Measurements from ENCODE around the gene KIAA1755. TPM values are rescaled to one million over a fixed set of nuclear protein-coding genes. Genes with fewer than 3 reads are reported as not detected.

The KIAA1755 gene
- total and polyA plus RNA-seq, 2 of the 4 experiments (the other 2 are of a cell fraction) = 2.5 to 5.1 TPM

- H4K91ac ChIP-seq (ENCODE audit: insufficient read depth, low read depth, low read length) = peak overlapping the region; percentile 40; the same call in 1 of the 2 replicates
- in situ Hi-C loops (cut with MboI; ENCODE audit: low sequenced_read_pairs) = no loop called here
- H2BK20ac ChIP-seq (ENCODE audit: low read depth, low read length) = peak overlapping the region; percentile 52; the same call in 1 of the 2 replicates
- no peaks in the 10 kb centered on the region for H3K79me1 ChIP-seq (ENCODE audit: low read depth in 1 of 2, low read length in 2 of 2)
- peaks cover 17% of the 10 kb centered on the region for H3K4me1 ChIP-seq (ENCODE audit: control insufficient read depth, insufficient read depth, low read length)
- CTCF ChIA-PET = interaction anchor here (0.5 to 1.4 kb wide), 10 partner anchors 9 to 234 kb away, joined by 3 to 7 read pairs (median 3); no protein-coding TSS in a partner anchor
- DNase-seq = peak; percentile 95
- peaks cover 7% of the 10 kb centered on the region for H3K9me1 ChIP-seq (ENCODE audit: insufficient read depth, low read length)
- H2BK5ac ChIP-seq (ENCODE audit: low read depth, low read length, poor library complexity, severe bottlenecking) = no peak overlapping the region
- POLR2A ChIA-PET (ENCODE audit: unreplicated experiment) = no interaction called here
- H2BK120ac ChIP-seq (ENCODE audit: low read depth, low read length) = peak overlapping the region; percentile 12; the same call in 1 of the 2 replicates
- H3K14ac ChIP-seq (replicated peaks; ENCODE audit: low read depth, low read length) = no peak overlapping the region
- H3K9ac ChIP-seq (ENCODE audit: low read depth, low read length) = no peak overlapping the region
- H3K56ac ChIP-seq (ENCODE audit: extremely low read depth, insufficient read depth, low read length) = no peak overlapping the region
- H3K9me3 ChIP-seq (ENCODE audit: control insufficient read depth, insufficient read depth, low read length) = no peaks in the 10 kb centered on the region
- H3K4me2 ChIP-seq (ENCODE audit: low read depth, low read length) = peak overlapping the region; percentile 49
- no peak overlapping the region for H3K27ac ChIP-seq (ENCODE audit: insufficient read depth, low read length)
- peak overlapping the region; percentile 7; the same call in 1 of the 2 replicates for H3K4ac ChIP-seq (ENCODE audit: low read depth, low read length)
- peak overlapping the region; percentile 46 for H2AK9ac ChIP-seq (replicated peaks; ENCODE audit: low read depth, low read length, poor library complexity)
- ATAC-seq (ENCODE audit: low read depth) = peak; percentile 86
- 25% methylated on average over 9 of the region's 21 CpGs; no CpG with 5 or more reads in 1 of the 2 experiments for WGBS, 2 experiments (ENCODE audit: extremely low coverage in 2 of 2, insufficient read length in 1 of 2)
- H2AFZ ChIP-seq (replicated peaks; ENCODE audit: low read length, poor library complexity) = peak overlapping the region; percentile 19
- dilution Hi-C loops (cut with HindIII; ENCODE audit: low sequenced_read_pairs, unreplicated experiment) = no loop called here
- BruUV-seq (replicated peaks) = no TSS peak
- H3K4me3 ChIP-seq (ENCODE audit: insufficient read depth, low read depth, low read length) = no peak overlapping the region
- peak overlapping the region; percentile 76 for H2AK5ac ChIP-seq (ENCODE audit: low read depth, low read length)
- no peaks in the 10 kb centered on the region for H3K36me3 ChIP-seq (ENCODE audit: control insufficient read depth, insufficient read depth, low read length)
- H3K27me3 ChIP-seq (ENCODE audit: control insufficient read depth, insufficient read depth, low read length) = peaks cover 4% of the 10 kb centered on the region
- H4K8ac ChIP-seq (ENCODE audit: low read depth in 2 of 2, low read length in 2 of 2) = no peak overlapping the region
- H4K20me1 ChIP-seq (ENCODE audit: insufficient read depth, low read length) = peaks cover 4% of the 10 kb centered on the region; the same call in 1 of the 2 replicates
- H2BK15ac ChIP-seq (ENCODE audit: low read depth, low read length) = peak overlapping the region; percentile 75; the same call in 2 of the 3 replicates
- H3K18ac ChIP-seq (ENCODE audit: low read depth, low read length) = no peak overlapping the region; the same call in 1 of the 2 replicates
- H3K23ac ChIP-seq (ENCODE audit: low read depth, low read length) = no peak overlapping the region
- H4K5ac ChIP-seq (ENCODE audit: low read depth, low read length) = no peak overlapping the region
- intact Hi-C loops (cut with micrococcal nuclease) = loop anchor here (1.0 kb wide), 2 partner anchors 62 to 727 kb away; no protein-coding TSS in a partner anchor
- TF ChIP-seq CEBPB (IDR thresholded peaks at IDR 0.05; ENCODE audit: low read depth, low read length) (peak; percentile 78), NFE2L2 (IDR thresholded peaks at IDR 0.05; ENCODE audit: low read depth, low read length) (peak; percentile 12; the same call in 1 of the 2 replicates), POLR2A (IDR thresholded peaks at IDR 0.05; ENCODE audit: low read depth, low read length) (no peak), MAFK (IDR thresholded peaks at IDR 0.05; ENCODE audit: low read depth, low read length) (no peak), FOS (IDR thresholded peaks at IDR 0.05; ENCODE audit: low read depth, low read length) (peak; percentile 94), RCOR1 (IDR thresholded peaks at IDR 0.05; ENCODE audit: insufficient replicate concordance, low read length) (peak; percentile 13), CHD1 (IDR thresholded peaks at IDR 0.05; ENCODE audit: low read depth, low read length) (no peak; the same call in 1 of the 2 replicates), SMC3 (IDR thresholded peaks at IDR 0.05; ENCODE audit: low read depth, low read length) (peak; percentile 86), MAZ (IDR thresholded peaks at IDR 0.05; ENCODE audit: borderline replicate concordance, low read depth, low read length) (peak; percentile 30; the same call in 1 of the 2 replicates), MXI1 (IDR thresholded peaks at IDR 0.05; ENCODE audit: borderline replicate concordance, low read depth, low read length) (no peak), RAD21 (IDR thresholded peaks at IDR 0.05; ENCODE audit: low read length) (peak; percentile 71), RFX5 (IDR thresholded peaks at IDR 0.05; ENCODE audit: low read depth, low read length) (no peak), CTCF (conservative IDR thresholded peaks at IDR 0.05; ENCODE audit: low read depth, low read length) (peak; percentile 69), USF2 (IDR thresholded peaks at IDR 0.05; ENCODE audit: low read depth, low read length) (no peak)
Measured at GRCh38 chr20:38290829-38291814, 30.6 kb upstream of the KIAA1755 start.

Data from IMR-90 (cell line).